Posterior cingulate gyrus (tissue), 11 donors: ENCODE measurements around the gene GNPDA1.

Experiments
- DNase-seq, 10 donors: peaks; one replicate each; pipeline versions ENCODE4 v3.0.0 to v3.0.0-alpha.2; 2020 to 2021; ENCODE audit warnings: mixed read lengths in 3 of 10
- intact Hi-C: fragments of 100-400 bp; cut with DNase I; formaldehyde crosslinking; loops from one replicate; pipeline ENCODE4 v1.15.1; 2023

The GNPDA1 gene

DNA sequence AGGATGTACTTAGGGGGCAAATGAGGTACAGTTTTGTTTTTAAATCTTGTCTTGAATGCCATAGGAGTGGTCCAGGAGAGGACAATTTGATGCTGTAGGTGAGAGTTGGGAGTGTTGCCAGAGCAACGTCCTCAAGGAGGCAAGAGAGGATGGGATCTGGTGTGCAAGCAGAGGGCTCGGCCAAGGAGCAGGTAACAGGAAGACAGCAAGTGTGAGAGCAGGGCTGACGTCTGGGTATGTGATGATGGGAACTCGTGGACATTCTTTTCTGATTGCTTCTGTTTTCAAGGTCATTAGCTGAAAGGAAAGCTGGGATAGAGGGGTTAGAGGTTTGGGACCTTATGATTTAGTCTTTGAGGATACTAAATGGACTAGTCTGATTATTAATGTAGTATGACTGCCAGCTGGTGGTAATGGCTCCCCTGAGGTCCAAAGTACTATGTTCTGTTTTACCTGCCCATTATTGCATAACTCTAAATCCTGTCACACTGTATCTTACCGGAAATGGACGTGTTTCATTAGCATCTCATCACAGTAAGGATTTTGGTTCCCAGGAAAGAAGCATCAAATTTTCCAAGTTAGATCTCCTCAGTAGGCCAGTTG is 15.4 kb downstream of the GNPDA1 start:
- intact Hi-C loops: no loop called here
- DNase-seq: no peak

- intact Hi-C loops: no loop called here
- no peak for DNase-seq
Measured at GRCh38 chr5:141995656-141996055, 17.2 kb downstream of the GNPDA1 start.

- intact Hi-C loops: no loop called here
- no peak for DNase-seq
Measured at GRCh38 chr5:141994511-141995136, 18.2 kb downstream of the GNPDA1 start.

- DNase-seq: peak in 5 of 10 donors; percentile 55 to 79 (median 69)
Measured at GRCh38 chr5:141992349-141992963, 20.4 kb downstream of the GNPDA1 start.

DNA sequence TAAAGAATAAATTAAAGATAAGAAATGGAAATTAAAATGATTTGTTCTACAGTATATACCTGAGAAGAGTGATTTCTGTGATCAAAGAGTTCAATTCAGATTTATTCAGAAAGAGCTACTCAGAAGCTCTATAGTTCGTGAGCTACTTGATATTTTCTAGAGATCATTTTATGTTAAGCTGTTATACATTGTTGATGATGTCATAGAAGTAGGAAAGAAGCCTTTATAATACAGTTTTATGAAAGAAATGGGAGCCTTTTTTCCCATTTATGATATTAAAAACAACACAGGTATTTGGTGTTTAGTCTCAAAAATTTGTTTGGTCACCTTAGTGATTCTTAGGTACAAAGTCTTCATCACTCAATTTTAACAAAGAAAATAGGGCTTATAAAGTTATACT is 23.1 kb downstream of the GNPDA1 start:
- DNase-seq: no peak
- intact Hi-C loops: no loop called here

More at GRCh38 chr5:141992349-141992963, 20.4 kb downstream of the GNPDA1 start:
- intact Hi-C loops: loop anchor here (1.0 kb wide), 1 partner anchor 149 kb away; no protein-coding TSS in a partner anchor

GRCh38 chr5:141986072-141986471 is 26.8 kb downstream of the GNPDA1 start:
- no peak for DNase-seq
- intact Hi-C loops: no loop called here

DNA sequence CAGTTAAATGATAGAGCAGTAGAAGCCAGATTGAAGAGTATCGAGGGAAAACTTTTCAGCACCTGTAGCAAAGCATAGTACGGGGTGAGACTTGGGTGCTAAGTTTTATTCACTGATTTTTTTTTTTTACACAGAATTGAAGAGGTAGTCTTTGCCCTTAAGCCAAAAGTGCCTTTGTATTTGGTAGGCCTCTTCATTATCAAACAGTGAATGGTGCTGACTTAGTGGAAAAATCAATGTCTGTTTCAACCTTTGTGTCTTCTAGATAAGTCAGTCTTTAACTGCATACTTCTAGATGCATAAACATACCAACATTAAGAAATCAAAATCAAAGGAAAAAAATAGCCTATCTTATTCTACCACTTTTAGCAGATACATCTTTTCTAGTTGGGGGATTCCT is 30.2 kb downstream of the GNPDA1 start:
- intact Hi-C loops: no loop called here
- DNase-seq: no peak

DNA sequence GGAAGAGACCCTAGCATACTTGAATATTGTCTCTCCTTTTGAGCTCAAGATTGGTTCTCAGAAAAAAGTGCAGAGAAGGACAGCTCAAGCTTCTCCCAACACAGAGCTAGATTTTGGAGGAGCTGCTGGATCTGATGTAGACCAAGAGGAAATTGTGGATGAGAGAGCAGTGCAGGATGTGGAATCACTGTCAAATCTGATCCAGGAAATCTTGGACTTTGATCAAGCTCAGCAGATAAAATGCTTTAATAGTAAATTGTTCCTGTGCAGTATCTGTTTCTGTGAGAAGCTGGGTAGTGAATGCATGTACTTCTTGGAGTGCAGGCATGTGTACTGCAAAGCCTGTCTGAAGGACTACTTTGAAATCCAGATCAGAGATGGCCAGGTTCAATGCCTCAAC is 34.4 kb downstream of the GNPDA1 start:
- DNase-seq: no peak
- intact Hi-C loops: no loop called here

DNA sequence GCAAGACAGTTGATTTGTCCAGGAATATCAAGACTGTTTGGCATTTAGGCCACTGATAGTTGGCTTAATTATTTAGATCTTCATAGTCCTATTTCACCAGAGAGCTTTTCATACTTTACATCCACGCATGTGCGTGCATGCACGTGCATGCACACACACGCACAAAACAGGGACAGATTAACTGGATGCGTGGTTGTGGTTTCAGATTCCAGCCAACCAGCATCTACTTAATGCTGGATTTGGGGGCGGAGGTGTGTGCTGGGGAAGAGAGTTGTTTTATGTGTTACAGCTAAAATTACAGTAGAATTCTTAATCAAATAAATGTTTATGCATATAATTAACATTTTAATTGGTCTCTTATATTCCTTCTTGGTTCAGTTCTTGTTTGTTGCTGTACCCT is 36.7 kb downstream of the GNPDA1 start:
- DNase-seq: no peak
- intact Hi-C loops: no loop called here

GRCh38 chr5:141973871-141974595 is 38.8 kb downstream of the GNPDA1 start:
- intact Hi-C loops: no loop called here
- DNase-seq: no peak

DNA sequence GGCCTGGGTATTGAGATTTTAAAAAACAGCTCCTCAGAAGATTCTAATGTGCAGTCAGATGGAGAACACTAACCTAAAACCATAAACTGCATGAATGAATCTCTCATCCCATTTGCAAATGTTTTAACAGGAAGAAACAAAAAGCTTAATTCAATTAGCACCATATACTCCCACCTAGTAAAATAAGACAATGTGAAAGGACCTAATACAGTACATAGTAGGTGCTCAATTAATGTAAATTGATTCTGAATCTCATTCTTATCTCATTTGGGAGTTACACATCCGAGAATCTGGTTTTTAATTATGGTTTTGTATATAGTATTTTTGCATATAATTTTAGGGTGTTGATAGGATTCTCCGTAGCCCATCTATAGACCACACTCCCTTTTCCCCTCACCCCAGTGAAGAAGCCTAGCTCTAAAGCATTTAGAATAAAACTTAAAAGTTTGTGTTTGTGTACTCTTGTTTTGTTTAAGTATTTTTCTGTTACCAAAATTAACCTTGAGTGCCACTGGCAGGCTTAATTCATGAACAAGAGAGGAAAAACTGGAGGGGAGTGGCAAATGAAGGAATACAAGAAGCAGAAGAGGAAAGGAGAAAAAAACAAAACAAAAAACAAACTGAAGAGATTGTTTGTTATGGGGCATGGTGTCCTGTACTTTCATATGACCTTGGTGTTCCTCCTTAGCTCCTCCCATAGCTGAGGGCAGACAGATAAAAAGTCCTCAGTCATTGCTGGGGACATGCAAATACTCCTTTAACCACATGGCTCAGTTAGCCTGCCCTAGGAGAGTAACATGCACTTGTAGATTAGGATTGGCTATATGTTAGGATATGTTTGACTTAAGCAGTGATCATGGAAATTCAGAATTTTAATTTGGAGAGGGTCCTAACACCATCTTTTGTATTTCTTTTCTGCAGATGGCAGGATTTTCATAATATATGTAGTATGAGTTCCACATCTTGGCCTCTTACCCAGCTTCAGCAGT is 42.8 kb downstream of the GNPDA1 start:
- DNase-seq: no peak
- intact Hi-C loops: loop anchor here (10.0 kb wide), 1 partner anchor 155 kb away; no protein-coding TSS in a partner anchor

GRCh38 chr5:141968914-141969608 is 43.8 kb downstream of the GNPDA1 start, which contains the start of gene RNF14:
Gene RNF14 (plus strand): TSS chr5:141969105. CDS start chr5:141973589, 4,484 bp downstream.
- intact Hi-C loops: loop anchor here (10.0 kb wide), 1 partner anchor 154 kb away; no protein-coding TSS in a partner anchor
- DNase-seq: peak; percentile 82 to 99 (median 92)

DNA sequence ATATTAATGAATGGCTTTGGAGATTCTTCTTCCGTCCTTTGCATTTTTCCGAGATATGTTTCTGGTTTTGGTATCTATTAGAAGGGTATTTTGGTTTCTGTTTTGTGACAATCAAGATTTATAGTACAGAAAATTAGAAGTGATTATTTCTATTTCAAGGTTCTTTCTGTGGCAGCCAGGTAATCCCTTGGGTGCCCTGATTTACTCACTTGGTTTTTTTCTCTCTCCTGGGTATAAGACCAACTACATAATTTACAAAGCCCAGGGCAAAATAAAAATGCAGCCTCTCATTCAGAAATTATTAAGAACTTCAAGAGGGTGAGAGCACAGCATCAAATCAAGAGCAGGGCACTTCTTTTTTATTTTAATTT is 45.9 kb downstream of the GNPDA1 start:
- intact Hi-C loops: loop anchor here (10.0 kb wide), 1 partner anchor 152 kb away; no protein-coding TSS in a partner anchor
- DNase-seq: no peak

DNA sequence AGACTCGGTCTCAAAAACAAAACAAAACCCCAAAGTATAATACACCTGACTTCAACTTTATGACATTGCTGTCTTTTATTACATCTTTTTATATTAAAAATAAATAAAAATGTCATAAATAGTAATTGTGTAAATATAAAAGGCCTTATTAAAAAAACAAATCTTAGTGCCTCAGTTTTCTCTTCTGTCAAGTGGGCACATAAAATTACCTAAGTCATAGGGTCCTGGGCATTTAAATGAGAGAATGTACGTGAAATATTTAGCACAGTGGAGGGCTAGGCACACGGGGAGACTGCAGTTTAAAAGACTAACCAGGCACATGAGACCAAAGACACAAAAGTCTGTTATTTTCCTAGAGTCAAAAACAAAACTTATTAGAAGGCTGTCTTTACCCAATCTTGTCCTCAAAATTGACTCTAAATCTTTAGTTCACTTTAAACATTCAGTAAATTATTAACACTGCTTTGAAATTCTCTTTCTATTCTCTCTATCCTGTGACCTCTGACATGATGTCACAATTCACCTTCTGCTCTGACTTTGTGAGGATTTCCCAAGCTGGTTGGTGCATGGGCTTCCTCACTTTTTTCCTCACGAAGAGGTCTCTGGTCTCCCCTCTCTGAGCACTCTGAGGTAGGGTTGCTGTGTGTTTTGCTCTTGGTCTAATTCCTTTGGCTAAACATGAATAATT is 46.4 kb downstream of the GNPDA1 start:
- no peak for DNase-seq
- intact Hi-C loops: loop anchor here (10.0 kb wide), 1 partner anchor 152 kb away; no protein-coding TSS in a partner anchor

DNA sequence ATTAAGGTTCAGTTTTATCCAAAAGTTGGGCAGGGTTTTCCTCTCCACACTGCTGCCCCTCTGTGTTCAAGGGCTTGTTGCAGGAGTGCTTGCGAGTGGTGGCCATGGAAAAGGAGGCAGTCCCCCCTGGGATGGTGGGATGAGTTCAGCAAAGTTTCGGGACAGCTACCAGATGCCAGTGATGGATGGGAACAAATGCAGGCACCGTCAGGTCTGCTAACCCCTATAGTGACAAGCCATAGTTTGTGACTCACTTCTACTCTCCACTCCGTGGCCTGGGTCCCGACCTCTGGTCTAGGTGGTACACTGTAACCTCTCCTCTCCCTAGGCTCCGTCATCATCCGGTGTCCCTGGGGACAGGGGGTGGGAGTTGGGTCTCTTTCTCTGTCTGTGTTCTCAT is 47.8 kb downstream of the GNPDA1 start:
- no peak for DNase-seq
- intact Hi-C loops: loop anchor here (10.0 kb wide), 1 partner anchor 150 kb away; no protein-coding TSS in a partner anchor

DNA sequence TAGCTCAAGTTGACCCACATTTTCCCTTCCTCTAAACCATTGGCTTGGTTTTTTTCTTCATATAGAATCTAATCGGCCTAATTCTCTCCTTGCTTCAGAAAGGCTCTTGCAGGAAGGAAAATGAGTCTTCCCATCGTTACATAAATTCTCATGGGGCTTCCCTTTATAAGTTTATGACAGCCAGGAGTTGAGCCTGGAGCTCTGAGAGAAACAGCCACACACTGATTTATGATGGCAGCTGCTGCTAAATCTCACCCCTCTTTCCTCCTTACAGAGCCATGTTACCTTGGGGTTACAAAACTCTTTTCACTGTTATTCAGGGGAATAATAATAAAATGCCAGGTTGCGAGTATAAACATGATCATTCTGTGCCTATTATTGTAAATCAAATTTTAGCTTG is 49.1 kb downstream of the GNPDA1 start:
- no peak for DNase-seq
- intact Hi-C loops: loop anchor here (5.0 to 10.0 kb wide), 2 partner anchors 86 to 149 kb away; partner anchors contain the start of gene PCDH1

GRCh38 chr5:141961466-141961865 is 51.4 kb downstream of the GNPDA1 start:
- DNase-seq: no peak
- intact Hi-C loops: loop anchor here (2.0 to 10.0 kb wide), 3 partner anchors 39 to 147 kb away; partner anchors contain the start of genes DELE1 and PCDH1
